ENCODE measurements around the gene ATP13A4.
A peak's percentile ranks its signal among the peaks of the same experiment; 100 is the strongest.

The ATP13A4 gene, protein sequence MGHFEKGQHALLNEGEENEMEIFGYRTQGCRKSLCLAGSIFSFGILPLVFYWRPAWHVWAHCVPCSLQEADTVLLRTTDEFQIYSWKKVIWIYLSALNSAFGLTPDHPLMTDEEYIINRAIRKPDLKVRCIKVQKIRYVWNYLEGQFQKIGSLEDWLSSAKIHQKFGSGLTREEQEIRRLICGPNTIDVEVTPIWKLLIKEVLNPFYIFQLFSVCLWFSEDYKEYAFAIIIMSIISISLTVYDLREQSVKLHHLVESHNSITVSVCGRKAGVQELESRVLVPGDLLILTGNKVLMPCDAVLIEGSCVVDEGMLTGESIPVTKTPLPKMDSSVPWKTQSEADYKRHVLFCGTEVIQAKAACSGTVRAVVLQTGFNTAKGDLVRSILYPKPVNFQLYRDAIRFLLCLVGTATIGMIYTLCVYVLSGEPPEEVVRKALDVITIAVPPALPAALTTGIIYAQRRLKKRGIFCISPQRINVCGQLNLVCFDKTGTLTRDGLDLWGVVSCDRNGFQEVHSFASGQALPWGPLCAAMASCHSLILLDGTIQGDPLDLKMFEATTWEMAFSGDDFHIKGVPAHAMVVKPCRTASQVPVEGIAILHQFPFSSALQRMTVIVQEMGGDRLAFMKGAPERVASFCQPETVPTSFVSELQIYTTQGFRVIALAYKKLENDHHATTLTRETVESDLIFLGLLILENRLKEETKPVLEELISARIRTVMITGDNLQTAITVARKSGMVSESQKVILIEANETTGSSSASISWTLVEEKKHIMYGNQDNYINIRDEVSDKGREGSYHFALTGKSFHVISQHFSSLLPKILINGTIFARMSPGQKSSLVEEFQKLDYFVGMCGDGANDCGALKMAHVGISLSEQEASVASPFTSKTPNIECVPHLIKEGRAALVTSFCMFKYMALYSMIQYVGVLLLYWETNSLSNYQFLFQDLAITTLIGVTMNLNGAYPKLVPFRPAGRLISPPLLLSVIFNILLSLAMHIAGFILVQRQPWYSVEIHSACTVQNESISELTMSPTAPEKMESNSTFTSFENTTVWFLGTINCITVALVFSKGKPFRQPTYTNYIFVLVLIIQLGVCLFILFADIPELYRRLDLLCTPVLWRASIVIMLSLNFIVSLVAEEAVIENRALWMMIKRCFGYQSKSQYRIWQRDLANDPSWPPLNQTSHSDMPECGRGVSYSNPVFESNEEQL

GRCh38 chr3:193554811-193555210 lies at the start of gene ATP13A4:
TSS of gene ATP13A4 (minus strand) at chr3:193554895. CDS start at chr3:193554799, 96 bp downstream.
- ATAC-seq (replicated peaks) (no peak), DNase-seq (no peak)
- H3K4me1 Mint-ChIP-seq, result no peaks in the 10 kb centered on the region
- peaks cover 0 to 4% of the 10 kb centered on the region in 2 donors for H3K27me3 Mint-ChIP-seq
- H3K27ac Mint-ChIP-seq, result no peak within 1 kb of the TSS
- no peaks in the 10 kb centered on the region for H3K36me3 Mint-ChIP-seq
- no peaks in the 10 kb centered on the region for H3K9me3 Mint-ChIP-seq
- H3K4me3 Mint-ChIP-seq, result no peak within 1 kb of the TSS

- H3K4me1 Mint-ChIP-seq, result peaks cover 25 to 46% of the 10 kb centered on the region in 2 donors
- H3K27me3 Mint-ChIP-seq, result no peaks in the 10 kb centered on the region
- H3K27ac Mint-ChIP-seq, result no peak overlapping the region
- no peaks in the 10 kb centered on the region for H3K9me3 Mint-ChIP-seq
- peak in 1 of 2 donors; percentile 36 for ATAC-seq (replicated peaks)
- no peak for DNase-seq
- H3K36me3 Mint-ChIP-seq, result peaks cover 18 to 36% of the 10 kb centered on the region in 2 donors
- no peak overlapping the region for H3K4me3 Mint-ChIP-seq
Observed at GRCh38 chr3:193599393-193599792, 44.7 kb upstream of the ATP13A4 start.

DNA sequence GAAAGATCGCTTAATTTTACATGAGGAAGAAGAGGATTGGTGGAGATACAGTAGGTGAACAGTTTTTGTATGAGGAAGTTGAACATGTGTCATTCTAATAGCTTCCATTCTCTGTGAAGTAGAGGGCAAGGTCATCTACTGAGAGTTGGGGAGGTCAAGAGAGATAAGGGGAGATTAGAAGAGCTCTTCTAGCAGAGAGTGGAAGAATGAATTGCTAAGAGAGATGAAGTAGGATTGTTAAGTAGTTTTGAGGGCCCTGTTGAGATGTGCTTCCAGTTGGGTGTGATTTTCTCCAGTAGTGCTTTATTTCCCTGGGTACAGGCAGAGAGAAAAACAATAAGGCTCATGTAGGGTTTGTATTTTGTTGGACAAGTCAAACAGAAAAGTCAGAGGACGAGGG lies 43.5 kb upstream of the ATP13A4 start:
- DNase-seq, result no peak
- H3K4me1 Mint-ChIP-seq, result peaks cover 25 to 49% of the 10 kb centered on the region in 2 donors
- no peak overlapping the region for H3K27ac Mint-ChIP-seq
- no peak for ATAC-seq (replicated peaks)
- H3K36me3 Mint-ChIP-seq, result peaks cover 20 to 37% of the 10 kb centered on the region in 2 donors
- no peak overlapping the region for H3K4me3 Mint-ChIP-seq
- no peaks in the 10 kb centered on the region for H3K27me3 Mint-ChIP-seq
- no peaks in the 10 kb centered on the region for H3K9me3 Mint-ChIP-seq

GRCh38 chr3:193595939-193596487 lies 41.3 kb upstream of the ATP13A4 start:
- ATAC-seq (replicated peaks) (no peak), DNase-seq (no peak)
- Mint-ChIP-seq H3K9me3 (no peaks in the 10 kb centered on the region), H3K27me3 (no peaks in the 10 kb centered on the region), H3K27ac (no peak overlapping the region), H3K4me3 (peak overlapping the region in 1 of 2 donors; percentile 35), H3K4me1 (peaks cover 23 to 60% of the 10 kb centered on the region in 2 donors), H3K36me3 (peaks cover 22 to 37% of the 10 kb centered on the region in 2 donors)

DNA sequence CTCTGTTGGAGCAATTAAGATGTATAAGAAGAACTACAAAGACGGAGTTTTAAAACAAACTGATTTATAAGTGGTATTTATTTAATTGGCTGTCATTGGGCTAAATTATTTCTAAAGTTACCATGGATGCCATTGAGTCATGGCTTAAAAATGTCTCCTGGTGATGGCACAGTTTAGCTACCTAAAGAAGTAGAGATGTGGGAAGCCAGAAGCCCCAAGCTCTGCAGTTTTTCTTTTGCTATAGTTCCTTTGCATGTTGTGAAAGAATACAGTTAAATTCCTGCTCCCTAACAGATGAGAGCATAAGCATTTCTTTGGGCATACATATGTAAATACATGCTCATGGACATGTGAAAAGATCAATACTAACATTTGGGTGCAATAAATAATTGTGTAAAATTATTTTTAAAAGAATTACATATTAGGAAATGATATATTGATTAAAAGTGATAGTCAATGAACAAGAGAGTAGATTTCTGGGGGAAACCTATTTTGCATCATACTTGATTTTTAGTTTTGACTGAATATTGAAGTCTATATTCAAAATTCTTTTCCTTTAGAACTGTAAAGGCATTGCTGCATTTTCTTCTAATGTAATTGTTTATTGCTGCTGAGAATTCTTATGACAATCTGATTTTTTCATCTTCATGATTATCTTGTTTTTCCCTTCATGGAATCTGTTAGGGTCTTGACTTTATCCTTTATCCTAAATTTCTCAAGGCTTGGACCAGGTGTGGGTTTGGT lies 40.4 kb upstream of the ATP13A4 start:
- Mint-ChIP-seq H3K27ac (no peak overlapping the region), H3K4me3 (peak overlapping the region in 1 of 2 donors; percentile 39)
- no peak for DNase-seq

GRCh38 chr3:193593668-193594030 lies 39.0 kb upstream of the ATP13A4 start:
- peak; percentile 25 for DNase-seq
- peak overlapping the region; percentile 97 for H3K27ac Mint-ChIP-seq
- peak; percentile 57 to 74 for ATAC-seq (replicated peaks)
- H3K4me1 Mint-ChIP-seq, result peaks cover 23 to 49% of the 10 kb centered on the region in 2 donors
- peaks cover 19 to 32% of the 10 kb centered on the region in 2 donors for H3K36me3 Mint-ChIP-seq
- no peaks in the 10 kb centered on the region for H3K27me3 Mint-ChIP-seq
- H3K4me3 Mint-ChIP-seq, result peak overlapping the region; percentile 88 to 93
- no peaks in the 10 kb centered on the region for H3K9me3 Mint-ChIP-seq

More for the DNA sequence above, 40.4 kb upstream of the ATP13A4 start:
- Mint-ChIP-seq H3K27me3 (no peaks in the 10 kb centered on the region), H3K4me1 (peaks cover 24 to 60% of the 10 kb centered on the region in 2 donors), H3K36me3 (peaks cover 22 to 38% of the 10 kb centered on the region in 2 donors), H3K9me3 (no peaks in the 10 kb centered on the region)
- no peak for ATAC-seq (replicated peaks)

DNA sequence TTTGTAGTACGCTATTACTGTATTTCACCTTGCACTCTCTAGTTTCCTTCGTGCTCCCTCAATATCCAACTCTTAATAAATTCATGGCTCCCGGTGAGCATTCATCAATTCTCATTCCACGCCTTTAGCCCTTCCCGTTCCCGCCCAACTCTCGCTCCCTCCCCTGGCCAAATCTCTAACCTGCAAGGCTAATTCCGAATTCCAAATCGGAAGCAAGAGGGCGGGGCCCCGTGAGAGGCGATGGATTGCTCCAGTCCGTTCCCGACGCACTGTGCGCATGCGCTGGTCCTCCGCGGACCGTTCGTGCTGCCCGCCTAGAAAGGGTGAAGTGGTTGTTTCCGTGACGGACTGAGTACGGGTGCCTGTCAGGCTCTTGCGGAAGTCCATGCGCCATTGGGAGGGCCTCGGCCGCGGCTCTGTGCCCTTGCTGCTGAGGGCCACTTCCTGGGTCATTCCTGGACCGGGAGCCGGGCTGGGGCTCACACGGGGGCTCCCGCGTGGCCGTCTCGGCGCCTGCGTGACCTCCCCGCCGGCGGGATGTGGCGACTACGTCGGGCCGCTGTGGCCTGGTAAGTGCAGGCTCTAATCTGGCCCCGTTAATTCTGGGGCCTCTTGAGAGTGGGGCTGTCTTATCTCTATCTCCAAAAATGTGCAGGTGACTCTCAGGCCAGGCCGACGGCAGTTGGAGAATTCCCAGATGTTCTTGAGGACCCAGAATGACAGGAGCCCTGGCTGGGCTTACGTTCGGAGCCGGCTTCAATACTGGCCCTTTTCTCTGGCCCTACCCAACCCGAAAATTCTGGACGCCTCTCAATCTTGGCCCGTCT lies 38.4 kb upstream of the ATP13A4 start, which contains the start of gene OPA1:
Gene OPA1, plus strand, starts transcription at position 368 of the 827 bp plus-strand sequence. Its CDS starts 170 bp downstream, at position 538.
- H3K27me3 Mint-ChIP-seq, result no peaks in the 10 kb centered on the region
- H3K36me3 Mint-ChIP-seq, result peaks cover 15 to 28% of the 10 kb centered on the region in 2 donors
- peak within 1 kb of the TSS; percentile 97 for H3K27ac Mint-ChIP-seq
- H3K4me3 Mint-ChIP-seq, result peak within 1 kb of the TSS; percentile 88 to 93
- peaks cover 19 to 43% of the 10 kb centered on the region in 2 donors for H3K4me1 Mint-ChIP-seq
- no peaks in the 10 kb centered on the region for H3K9me3 Mint-ChIP-seq
- DNase-seq (peak; percentile 92), ATAC-seq (replicated peaks) (peak; percentile 95 to 98)

DNA sequence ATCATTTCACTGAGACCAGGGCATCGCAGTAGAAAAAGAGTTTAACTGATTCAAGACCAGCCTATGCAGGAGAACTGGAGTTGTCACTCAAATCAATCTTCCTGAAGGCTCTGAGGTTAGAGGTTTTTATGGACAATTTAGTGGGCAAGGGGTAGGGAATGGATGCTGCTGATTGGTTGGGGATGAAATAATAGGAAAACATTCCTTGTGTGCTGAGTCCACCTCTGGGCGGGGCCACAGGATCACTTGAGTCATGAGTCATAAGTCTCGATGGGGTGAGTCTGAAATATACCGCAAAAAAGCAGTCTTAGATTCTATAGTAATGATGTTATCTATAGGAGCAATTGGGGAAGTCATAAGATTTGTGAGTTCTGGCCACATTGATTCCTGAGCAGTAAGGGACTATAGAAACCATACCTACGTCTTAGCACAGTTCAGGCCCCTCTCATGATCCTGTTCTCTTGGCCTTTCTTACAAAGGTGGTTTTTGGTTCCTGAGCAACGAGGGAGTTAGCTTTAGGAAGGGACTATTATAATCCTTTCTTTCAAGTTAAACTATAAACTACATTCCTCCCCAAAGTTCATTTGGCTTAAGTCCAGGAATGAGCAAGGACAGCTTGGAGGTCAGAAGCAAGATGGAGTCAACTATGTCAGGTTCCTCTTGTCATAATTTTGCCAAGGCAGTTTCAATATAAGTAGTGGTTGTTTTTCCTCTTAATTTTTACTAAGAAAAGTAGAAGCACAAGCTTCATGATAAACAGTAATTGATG lies 35.6 kb upstream of the ATP13A4 start:
- Mint-ChIP-seq H3K36me3 (peaks cover 5 to 12% of the 10 kb centered on the region in 2 donors), H3K27ac (no peak overlapping the region), H3K4me1 (peaks cover 7 to 20% of the 10 kb centered on the region in 2 donors), H3K4me3 (no peak overlapping the region), H3K27me3 (no peaks in the 10 kb centered on the region), H3K9me3 (no peaks in the 10 kb centered on the region)
- DNase-seq (no peak), ATAC-seq (replicated peaks) (no peak)

DNA sequence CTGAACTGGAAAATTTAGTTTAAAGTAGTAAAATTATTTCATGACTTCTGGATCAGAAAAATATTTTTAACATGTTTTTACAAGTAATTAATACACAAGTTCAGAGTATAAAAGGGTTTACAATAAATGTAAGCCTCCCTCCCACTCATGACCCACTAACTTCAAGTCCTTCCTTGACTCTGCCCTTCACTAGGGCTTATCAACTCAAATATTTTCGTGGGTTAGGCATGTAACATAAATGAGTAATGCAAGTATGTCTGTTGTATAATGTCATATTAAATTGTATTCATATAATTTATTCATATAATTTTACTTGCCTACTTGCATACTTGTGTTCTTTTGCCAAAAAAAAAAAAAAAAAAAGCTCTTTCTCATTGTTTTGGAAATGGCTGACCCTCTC lies 34.9 kb upstream of the ATP13A4 start:
- H3K27me3 Mint-ChIP-seq, result no peaks in the 10 kb centered on the region
- ATAC-seq (replicated peaks) (no peak), DNase-seq (no peak)
- no peak overlapping the region for H3K4me3 Mint-ChIP-seq
- H3K9me3 Mint-ChIP-seq, result no peaks in the 10 kb centered on the region
- H3K4me1 Mint-ChIP-seq, result peaks cover 7 to 16% of the 10 kb centered on the region in 2 donors
- peaks cover 5 to 12% of the 10 kb centered on the region in 2 donors for H3K36me3 Mint-ChIP-seq
- no peak overlapping the region for H3K27ac Mint-ChIP-seq

DNA sequence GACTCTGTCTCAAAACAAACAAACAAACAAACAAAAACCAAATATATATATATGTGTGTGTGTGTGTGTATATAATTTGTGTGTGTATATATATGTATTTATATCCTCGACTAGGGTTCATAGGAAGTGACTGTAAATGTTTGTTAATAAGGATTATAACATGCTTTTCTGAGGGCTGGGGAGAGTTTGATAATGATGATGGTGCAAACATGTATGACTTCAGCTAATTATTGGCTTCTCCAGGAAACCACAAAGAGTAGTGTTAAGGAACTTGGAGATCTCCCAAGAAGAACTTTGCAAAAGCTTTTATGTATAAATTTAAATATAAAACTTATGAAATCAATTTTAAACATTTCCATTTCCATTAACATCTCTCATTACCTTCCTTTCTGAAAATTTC lies 34.4 kb upstream of the ATP13A4 start:
- Mint-ChIP-seq H3K27me3 (no peaks in the 10 kb centered on the region), H3K27ac (no peak overlapping the region), H3K36me3 (peaks cover 5 to 12% of the 10 kb centered on the region in 2 donors), H3K4me1 (peaks cover 7 to 11% of the 10 kb centered on the region in 2 donors), H3K4me3 (no peak overlapping the region), H3K9me3 (no peaks in the 10 kb centered on the region)
- DNase-seq, result no peak
- ATAC-seq (replicated peaks), result no peak

DNA sequence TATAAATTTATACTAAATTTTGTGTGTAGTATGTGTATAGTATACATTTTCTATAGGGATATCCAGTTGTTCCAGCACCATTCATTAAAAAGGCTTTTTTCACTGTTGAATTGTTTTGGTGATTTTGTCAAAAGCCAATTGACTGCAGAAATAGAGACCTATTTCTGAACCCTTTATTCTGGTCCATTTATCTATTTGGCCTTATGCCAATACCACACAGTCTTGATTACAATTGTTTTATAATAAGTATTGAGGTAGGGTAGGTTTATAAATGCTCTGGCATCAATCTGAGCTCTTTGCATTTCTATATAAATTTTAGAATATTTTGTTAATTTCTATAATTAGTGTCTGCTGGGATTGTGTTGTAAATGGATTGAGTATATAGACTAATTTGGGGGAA lies 31.8 kb upstream of the ATP13A4 start:
- Mint-ChIP-seq H3K27me3 (no peaks in the 10 kb centered on the region), H3K4me3 (no peak overlapping the region), H3K36me3 (peaks cover 0 to 5% of the 10 kb centered on the region in 2 donors), H3K9me3 (no peaks in the 10 kb centered on the region), H3K27ac (no peak overlapping the region), H3K4me1 (peaks cover 1 to 3% of the 10 kb centered on the region in 2 donors)
- no peak for DNase-seq
- no peak for ATAC-seq (replicated peaks)

- no peak overlapping the region for H3K27ac Mint-ChIP-seq
- no peaks in the 10 kb centered on the region for H3K27me3 Mint-ChIP-seq
- H3K9me3 Mint-ChIP-seq, result no peaks in the 10 kb centered on the region
- ATAC-seq (replicated peaks), result no peak
- H3K4me3 Mint-ChIP-seq, result no peak overlapping the region
- H3K36me3 Mint-ChIP-seq, result peaks cover 0 to 5% of the 10 kb centered on the region in 2 donors
- H3K4me1 Mint-ChIP-seq, result peaks cover 0 to 3% of the 10 kb centered on the region in 2 donors
- no peak for DNase-seq
Observed at GRCh38 chr3:193585530-193585929, 30.8 kb upstream of the ATP13A4 start.
